Suprapubic skin (tissue), 4 donors: Measurements from ENCODE around the gene APEH. TPM values are rescaled to one million over a fixed set of nuclear protein-coding genes. Genes with fewer than 3 reads are reported as not detected.

Experiments
- DNase-seq, 2 donors: peaks; one replicate each; pipeline ENCODE4 v3.0.0-alpha.2; 2019; ENCODE audit warnings: low spot score in 2 of 2
- H3K27ac ChIP-seq: fragments of 200-600 bp; sonication (generic); one replicate; pipeline ENCODE4 v1.5.1; 2019
- H3K27me3 ChIP-seq: fragments of 200-600 bp; sonication (generic); one replicate; pipeline ENCODE4 v1.5.1; 2019
- H3K36me3 ChIP-seq: fragments of 200-600 bp; sonication (generic); one replicate; pipeline ENCODE4 v1.5.1; 2019
- H3K4me1 ChIP-seq: fragments of 200-600 bp; sonication (generic); one replicate; pipeline ENCODE4 v1.5.1; 2019
- H3K4me3 ChIP-seq: fragments of 200-600 bp; sonication (generic); one replicate; pipeline ENCODE4 v1.5.1; 2019; ENCODE audit warnings: mild to moderate bottlenecking
- H3K9me3 ChIP-seq: fragments of 200-600 bp; sonication (generic); one replicate; pipeline ENCODE4 v1.5.1; 2019
- EP300 ChIP-seq: sonication (generic); formaldehyde crosslinking; IDR thresholded peaks from one replicate; pipeline ENCODE4 v1.6.1; 2017; ENCODE audit warnings: antibody characterized with exemption
- POLR2A ChIP-seq, 2 donors: fragments of 450-650 bp; IDR thresholded peaks; one replicate each; pipeline ENCODE4 v1.6.1; 2017; ENCODE audit warnings: antibody characterized with exemption in 2 of 2, mild to moderate bottlenecking in 2 of 2, moderate library complexity in 2 of 2
- POLR2AphosphoS5 ChIP-seq, 3 donors: sonication (generic); formaldehyde crosslinking; IDR thresholded peaks; one replicate each; pipeline ENCODE4 v1.6.1; 2017; ENCODE audit warnings: antibody characterized with exemption in 3 of 3
- WGBS: methylation state at CpG from one replicate; pipeline ENCODE4 v1.1.5; 2018; 5-methylcytosine and 5-hydroxymethylcytosine counted together
- total RNA-seq, 4 donors: library from RNA; depleted of rRNA; stranded (reverse); fragments of >200 nt; gene quantifications; one replicate each; pipeline ENCODE4 v1.1.0, GENCODE V29; 2016
- TF ChIP-seq, protein P1 (sequence below), 2 donors: fragments of 200-600 bp in 1 of 2; fragments of 450-650 bp in 1 of 2; sonication (generic) in 1 of 2; IDR thresholded peaks; one replicate each; pipeline ENCODE4 v1.5.1; 2016 to 2019; ENCODE audit warnings: antibody characterized with exemption in 2 of 2, mild to moderate bottlenecking in 1 of 2, moderate library complexity in 1 of 2

The APEH gene
- total RNA-seq, 4 donors from 2014 or later = 81.8 to 103 (median 91.2) TPM

DNA sequence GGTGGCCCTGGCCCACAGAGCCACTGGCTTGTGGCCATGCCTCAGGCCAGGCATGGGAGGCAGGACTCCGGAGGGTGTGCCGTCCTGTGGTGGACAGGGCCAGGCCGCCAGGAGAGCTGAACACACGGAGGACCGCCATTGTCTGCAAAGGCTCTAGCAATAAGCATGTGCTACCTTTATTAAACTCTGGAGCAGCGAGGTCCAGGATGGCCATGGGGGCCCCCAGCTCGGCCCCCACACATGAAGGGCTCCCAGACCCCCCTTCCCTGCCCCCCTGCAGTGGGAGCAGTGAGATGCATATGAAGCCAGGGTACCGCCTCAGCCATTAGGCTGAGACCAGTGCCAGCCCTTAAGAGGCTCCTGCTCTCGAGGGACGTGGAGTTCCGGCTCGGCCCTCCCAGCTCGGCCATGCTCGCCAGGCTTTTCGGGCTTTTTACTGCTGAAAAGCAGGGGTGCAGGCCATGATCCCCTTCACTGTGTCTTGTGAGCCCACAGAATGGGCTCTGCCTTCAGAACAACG lies 42.6 kb downstream of the APEH start:
- Histone ChIP-seq H3K9me3 (no peaks in the 10 kb centered on the region), H3K4me3 (no peak overlapping the region), H3K36me3 (peaks cover 31% of the 10 kb centered on the region), H3K27ac (no peak overlapping the region), H3K27me3 (no peaks in the 10 kb centered on the region), H3K4me1 (peaks cover 37% of the 10 kb centered on the region)
- no peak for DNase-seq
- 75% methylated on average over 6 of the region's 16 CpGs for WGBS
- TF ChIP-seq, protein P1, sequence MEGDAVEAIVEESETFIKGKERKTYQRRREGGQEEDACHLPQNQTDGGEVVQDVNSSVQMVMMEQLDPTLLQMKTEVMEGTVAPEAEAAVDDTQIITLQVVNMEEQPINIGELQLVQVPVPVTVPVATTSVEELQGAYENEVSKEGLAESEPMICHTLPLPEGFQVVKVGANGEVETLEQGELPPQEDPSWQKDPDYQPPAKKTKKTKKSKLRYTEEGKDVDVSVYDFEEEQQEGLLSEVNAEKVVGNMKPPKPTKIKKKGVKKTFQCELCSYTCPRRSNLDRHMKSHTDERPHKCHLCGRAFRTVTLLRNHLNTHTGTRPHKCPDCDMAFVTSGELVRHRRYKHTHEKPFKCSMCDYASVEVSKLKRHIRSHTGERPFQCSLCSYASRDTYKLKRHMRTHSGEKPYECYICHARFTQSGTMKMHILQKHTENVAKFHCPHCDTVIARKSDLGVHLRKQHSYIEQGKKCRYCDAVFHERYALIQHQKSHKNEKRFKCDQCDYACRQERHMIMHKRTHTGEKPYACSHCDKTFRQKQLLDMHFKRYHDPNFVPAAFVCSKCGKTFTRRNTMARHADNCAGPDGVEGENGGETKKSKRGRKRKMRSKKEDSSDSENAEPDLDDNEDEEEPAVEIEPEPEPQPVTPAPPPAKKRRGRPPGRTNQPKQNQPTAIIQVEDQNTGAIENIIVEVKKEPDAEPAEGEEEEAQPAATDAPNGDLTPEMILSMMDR (IDR thresholded peaks at IDR 0.05) = no peak
- TF ChIP-seq POLR2A (IDR thresholded peaks at IDR 0.05) = no peak
- no peak for TF ChIP-seq EP300
- no peak for TF ChIP-seq POLR2AphosphoS5 (IDR thresholded peaks at IDR 0.05)

DNA sequence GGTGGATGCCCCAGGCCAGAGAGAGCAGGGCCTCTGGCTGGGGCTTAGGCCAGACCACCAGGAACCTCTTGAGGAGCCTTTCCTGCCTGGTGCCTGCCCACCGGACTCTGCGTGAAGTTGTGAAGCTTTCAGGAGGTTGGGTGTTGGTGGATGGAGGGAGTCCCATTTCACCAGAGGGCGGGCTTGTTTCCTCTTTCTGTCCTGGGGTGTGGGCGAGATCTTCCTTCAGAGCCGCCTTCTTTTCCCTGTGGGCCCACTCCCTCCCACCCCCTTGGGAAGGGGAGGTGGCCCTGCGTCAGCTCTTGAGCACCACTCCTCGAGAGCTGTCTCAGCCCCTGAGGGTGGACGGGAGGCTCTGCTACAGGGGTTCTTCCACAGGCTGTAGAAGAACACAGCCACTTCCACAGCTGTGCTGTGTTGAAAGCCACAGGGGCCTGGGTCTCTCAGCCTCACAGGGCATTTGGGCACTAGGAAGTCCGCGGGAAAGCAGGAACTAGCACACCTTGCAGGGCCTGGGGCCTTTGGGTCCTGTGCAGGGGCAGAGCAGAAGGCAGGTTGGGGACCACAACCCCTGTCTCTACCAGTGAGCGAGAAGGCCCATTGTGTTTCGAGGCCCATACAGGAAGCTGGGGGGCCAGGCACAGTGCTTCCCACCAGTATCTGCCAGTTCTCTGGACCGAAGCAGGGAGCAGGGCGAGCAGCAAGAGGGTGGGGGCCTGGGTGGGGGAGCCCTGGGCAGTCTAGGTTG lies 43.2 kb downstream of the APEH start:
- 89% methylated on average over 8 of the region's 14 CpGs for WGBS
- no peak for DNase-seq
- H3K4me1 ChIP-seq = peaks cover 43% of the 10 kb centered on the region
- no peak overlapping the region for H3K4me3 ChIP-seq
- H3K27me3 ChIP-seq = no peaks in the 10 kb centered on the region
- H3K27ac ChIP-seq = no peak overlapping the region
- peaks cover 35% of the 10 kb centered on the region for H3K36me3 ChIP-seq
- TF ChIP-seq POLR2A (IDR thresholded peaks at IDR 0.05) = no peak
- no peak for TF ChIP-seq POLR2AphosphoS5 (IDR thresholded peaks at IDR 0.05)
- TF ChIP-seq, protein P1 (IDR thresholded peaks at IDR 0.05) = no peak
- TF ChIP-seq EP300 = no peak
- no peaks in the 10 kb centered on the region for H3K9me3 ChIP-seq

- no peak overlapping the region for H3K27ac ChIP-seq
- H3K27me3 ChIP-seq = no peaks in the 10 kb centered on the region
- H3K4me1 ChIP-seq = peaks cover 51% of the 10 kb centered on the region
- TF ChIP-seq POLR2AphosphoS5 (IDR thresholded peaks at IDR 0.05) (no peak), POLR2A (IDR thresholded peaks at IDR 0.05) (no peak), EP300 (no peak)
- TF ChIP-seq, protein P1 (IDR thresholded peaks at IDR 0.05) = no peak
- H3K36me3 ChIP-seq = peaks cover 30% of the 10 kb centered on the region
- peak overlapping the region; percentile 46 for H3K4me3 ChIP-seq
- peak in 1 of 2 donors; percentile 66 for DNase-seq
- WGBS = 52% methylated on average over 48 of the region's 75 CpGs
- H3K9me3 ChIP-seq = no peaks in the 10 kb centered on the region
Observed at GRCh38 chr3:49717959-49718857, 44.1 kb downstream of the APEH start.

DNA sequence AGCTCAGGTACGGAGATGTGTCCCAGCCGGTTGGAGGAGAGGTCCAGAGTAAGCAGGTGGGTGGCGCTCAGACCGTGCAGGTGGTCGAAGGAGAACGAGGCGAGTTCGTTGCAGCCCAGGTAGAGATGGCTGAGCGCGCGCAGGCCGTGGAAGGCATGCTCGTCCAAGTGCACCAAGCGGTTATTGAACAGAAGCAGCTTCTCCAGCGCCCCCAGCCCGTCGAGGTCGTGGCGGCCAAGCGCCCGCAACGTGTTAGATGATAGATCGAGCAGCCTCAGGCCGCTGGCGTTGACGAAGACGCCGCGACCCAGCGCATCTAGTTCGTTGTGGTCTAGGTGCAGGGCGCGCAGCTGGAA lies 44.7 kb downstream of the APEH start:
- H3K36me3 ChIP-seq = peaks cover 30% of the 10 kb centered on the region
- H3K27ac ChIP-seq = no peak overlapping the region
- TF ChIP-seq, protein P1 (IDR thresholded peaks at IDR 0.05) = no peak
- no peak for TF ChIP-seq POLR2AphosphoS5 (IDR thresholded peaks at IDR 0.05)
- TF ChIP-seq EP300 = no peak
- TF ChIP-seq POLR2A (IDR thresholded peaks at IDR 0.05) = no peak
- H3K9me3 ChIP-seq = no peaks in the 10 kb centered on the region
- no peak for DNase-seq
- H3K4me3 ChIP-seq = peak overlapping the region; percentile 46
- H3K4me1 ChIP-seq = peaks cover 54% of the 10 kb centered on the region
- 9% methylated on average over 29 of the region's 33 CpGs for WGBS
- H3K27me3 ChIP-seq = no peaks in the 10 kb centered on the region
